H1 (cell line): ENCODE measurements around the gene MYRF. TPM values are rescaled to one million over a fixed set of nuclear protein-coding genes. Genes with fewer than 3 reads are reported as not detected.

Experiments used
- CTCF ChIA-PET: fragments of 300-600 bp; sonication (Branson Sonifier 250); formaldehyde crosslinking; loops from one replicate; lab custom pipeline; 2021; ENCODE audit not compliant: partially characterized antibody; lab: Charles Lee
- POLR2A ChIA-PET: fragments of 300-600 bp; sonication (Branson Sonifier 250); formaldehyde crosslinking; loops from one replicate; lab custom pipeline; 2021; ENCODE audit warnings: inconsistent platforms; ENCODE audit not compliant: partially characterized antibody; lab: Charles Lee
- DNase-seq, 2 experiments: peaks; one replicate each; pipeline versions ENCODE4 v3.0.0 to v3.0.0-alpha.2; 2010 to 2022; ENCODE audit warnings: low spot score in 2 of 2, low read depth in 1 of 2, mixed read lengths in 1 of 2
- FAIRE-seq: peaks from 2 replicates; lab custom pipeline; 2011; peaks lifted over from hg19 to GRCh38; lab: Jason Lieb, UNC
- H2AFZ ChIP-seq: 2 replicates; pipeline ENCODE4 v1.8.1; 2012; ENCODE audit warnings: low read length, inconsistent platforms
- H2AK5ac ChIP-seq: 2 replicates; pipeline ENCODE4 v1.6.1; 2013; ENCODE audit warnings: low read depth, low read length
- H2BK120ac ChIP-seq: replicated peaks from 2 replicates; pipeline ENCODE3; 2013; ENCODE audit warnings: low read depth, low read length, inconsistent platforms
- H2BK12ac ChIP-seq: 2 replicates; pipeline ENCODE4 v1.6.1; 2013; ENCODE audit warnings: low read depth, low read length
- H2BK15ac ChIP-seq: 2 replicates; pipeline ENCODE4 v1.6.1; 2013; ENCODE audit warnings: low read length
- H2BK20ac ChIP-seq: 2 replicates; pipeline ENCODE4 v1.6.1; 2013; ENCODE audit warnings: low read length
- H2BK5ac ChIP-seq: 2 replicates; pipeline ENCODE4 v1.6.1; 2013; ENCODE audit warnings: low read depth, low read length
- H3K14ac ChIP-seq: 2 replicates; pipeline ENCODE4 v1.6.1; 2013; ENCODE audit warnings: inconsistent platforms; ENCODE audit not compliant: insufficient read length
- H3K18ac ChIP-seq: 2 replicates; pipeline ENCODE4 v1.6.1; 2013; ENCODE audit warnings: low read length; ENCODE audit errors: extremely low read depth
- H3K23ac ChIP-seq: 2 replicates; pipeline ENCODE4 v1.6.1; 2013; ENCODE audit warnings: inconsistent platforms; ENCODE audit not compliant: insufficient read length
- H3K23me2 ChIP-seq: 2 replicates; pipeline ENCODE4 v1.6.1; 2013; ENCODE audit warnings: low read depth, low read length
- H3K27ac ChIP-seq: 2 replicates; pipeline ENCODE4 v1.6.1; 2011; ENCODE audit warnings: low read depth, low read length, inconsistent platforms
- H3K27me3 ChIP-seq, 4 experiments: replicated peaks in 1 of 4; 1 replicate in 1 of 4; 2 replicates in 3 of 4; pipeline versions ENCODE4 v1.6.1 to v1.8.1; 2011 to 2013; ENCODE audit warnings: low read length in 3 of 4, mild to moderate bottlenecking in 3 of 4, inconsistent platforms in 2 of 4, mixed read lengths in 2 of 4, moderate library complexity in 1 of 4; ENCODE audit not compliant: control insufficient read depth in 3 of 4, insufficient read depth in 3 of 4; ENCODE audit errors: extremely low read depth in 1 of 4
- H3K36me3 ChIP-seq, 4 experiments: 2 replicates each; pipeline versions ENCODE4 v1.6.1 to v1.8.1; 2011 to 2013; ENCODE audit warnings: mild to moderate bottlenecking in 4 of 4, low read length in 3 of 4, moderate library complexity in 2 of 4, control low read depth in 1 of 4, inconsistent platforms in 1 of 4; ENCODE audit not compliant: insufficient read depth in 4 of 4, control insufficient read depth in 2 of 4
- H3K4ac ChIP-seq: replicated peaks from 2 replicates; pipeline ENCODE3; 2013; ENCODE audit warnings: low read length, low read depth, mixed read lengths, inconsistent platforms; ENCODE audit not compliant: insufficient read length
- H3K4me1 ChIP-seq, 4 experiments: replicated peaks in 1 of 4; 1 replicate in 1 of 4; 2 replicates in 3 of 4; pipeline versions ENCODE4 v1.6.1 to v1.8.1; 2011 to 2013; ENCODE audit warnings: low read length in 3 of 4, inconsistent platforms in 2 of 4, mixed read lengths in 1 of 4; ENCODE audit not compliant: insufficient read depth in 4 of 4, control insufficient read depth in 3 of 4
- H3K4me2 ChIP-seq, 2 experiments: 2 replicates each; pipeline versions ENCODE4 v1.6.1 to v1.8.1; 2011 to 2013; ENCODE audit warnings: low read depth in 2 of 2, low read length in 2 of 2, control low read depth in 1 of 2, inconsistent platforms in 1 of 2, mild to moderate bottlenecking in 1 of 2; ENCODE audit not compliant: insufficient read depth in 1 of 2
- H3K4me3 ChIP-seq, 4 experiments: fragments of 200-600, 300-600 bp in 1 of 4; sonication (generic), shearing (Covaris generic), sonication (Bioruptor Twin) in 1 of 4; 2 replicates each; pipeline versions ENCODE4 v1.5.1 to v1.8.1; 2011 to 2016; ENCODE audit warnings: low read length in 4 of 4, low read depth in 3 of 4, control low read depth in 2 of 4, inconsistent platforms in 2 of 4, mild to moderate bottlenecking in 2 of 4, mixed read lengths in 1 of 4, moderate library complexity in 1 of 4; ENCODE audit not compliant: insufficient read depth in 2 of 4; ENCODE audit errors: extremely low read depth in 1 of 4
- H3K56ac ChIP-seq: replicated peaks from 2 replicates; pipeline ENCODE3; 2013; ENCODE audit warnings: low read depth, mild to moderate bottlenecking, mixed read lengths, low read length, inconsistent platforms; ENCODE audit not compliant: insufficient read length
- H3K79me1 ChIP-seq: 2 replicates; pipeline ENCODE4 v1.6.1; 2013; ENCODE audit warnings: low read depth, low read length, control low read depth
- H3K79me2 ChIP-seq, 2 experiments: 2 replicates each; pipeline versions ENCODE4 v1.6.1 to v1.8.1; 2012 to 2013; ENCODE audit warnings: low read length in 2 of 2, mild to moderate bottlenecking in 2 of 2, inconsistent platforms in 1 of 2; ENCODE audit not compliant: insufficient read depth in 2 of 2, control insufficient read depth in 1 of 2
- H3K9ac ChIP-seq, 4 experiments: replicated peaks in 1 of 4; 1 replicate in 1 of 4; 2 replicates in 3 of 4; pipeline versions ENCODE4 v1.6.1 to v1.8.1; 2011 to 2013; ENCODE audit warnings: low read depth in 3 of 4, low read length in 3 of 4, control low read depth in 2 of 4, mild to moderate bottlenecking in 2 of 4, moderate library complexity in 2 of 4, inconsistent platforms in 1 of 4; ENCODE audit errors: extremely low read depth in 1 of 4
- H3K9me3 ChIP-seq, 2 experiments: 2 replicates each; pipeline versions ENCODE4 v1.6.1 to v1.8.1; 2012 to 2013; ENCODE audit warnings: mild to moderate bottlenecking in 2 of 2, moderate library complexity in 2 of 2, control low read depth in 1 of 2, inconsistent platforms in 1 of 2, low read depth in 1 of 2, low read length in 1 of 2, mixed read lengths in 1 of 2; ENCODE audit not compliant: insufficient read depth in 2 of 2
- H4K20me1 ChIP-seq, 2 experiments: replicated peaks in 1 of 2; 2 replicates each; pipeline versions ENCODE3 to v1.8.1; 2011 to 2013; ENCODE audit warnings: inconsistent platforms in 2 of 2, low read length in 2 of 2, mild to moderate bottlenecking in 1 of 2; ENCODE audit not compliant: insufficient read depth in 2 of 2, control insufficient read depth in 1 of 2
- H4K5ac ChIP-seq: 2 replicates; pipeline ENCODE4 v1.6.1; 2013; ENCODE audit warnings: low read length, low read depth, mixed read lengths, inconsistent platforms; ENCODE audit not compliant: insufficient read length
- H4K8ac ChIP-seq: 2 replicates; pipeline ENCODE4 v1.8.0; 2013; ENCODE audit warnings: mild to moderate bottlenecking, moderate library complexity, low read length, inconsistent platforms; ENCODE audit not compliant: insufficient read depth; ENCODE audit errors: extremely low read depth
- H4K91ac ChIP-seq: replicated peaks from 2 replicates; pipeline ENCODE3; 2013; ENCODE audit warnings: low read length, mixed read lengths, inconsistent platforms; ENCODE audit not compliant: insufficient read length
- CBX5 ChIP-seq: fragments of 300-800, 300-1000 bp; sonication (generic); IDR thresholded peaks from 2 replicates; pipeline ENCODE4 v1.7.1; 2016; ENCODE audit warnings: antibody characterized with exemption, low read length, low read depth
- CHD1 ChIP-seq: IDR thresholded peaks from 2 replicates; pipeline ENCODE4 v1.6.1; 2012; ENCODE audit warnings: low read depth, low read length, improper control_type of control experiment
- EZH2 ChIP-seq: fragments of 200-600 bp; sonication (generic); IDR thresholded peaks from 2 replicates; pipeline ENCODE4 v1.7.1; 2012; ENCODE audit warnings: low read depth, mild to moderate bottlenecking, moderate library complexity, low read length, inconsistent platforms; ENCODE audit not compliant: severe bottlenecking
- MAX ChIP-seq: IDR thresholded peaks from 2 replicates; pipeline ENCODE4 v1.6.1; 2012; ENCODE audit warnings: inconsistent platforms
- POLR2A ChIP-seq, 2 experiments: IDR thresholded peaks; 1 replicate in 1 of 2; 2 replicates in 1 of 2; pipeline ENCODE4 v1.6.1; 2011; ENCODE audit warnings: low read depth in 2 of 2, low read length in 2 of 2, mild to moderate bottlenecking in 2 of 2; ENCODE audit errors: control extremely low read depth in 1 of 2
- SP2 ChIP-seq: IDR thresholded peaks from 2 replicates; pipeline ENCODE4 v1.6.1; 2012; ENCODE audit warnings: mild to moderate bottlenecking, low read length, inconsistent platforms
- WGBS, 2 experiments: shearing (Covaris generic) in 1 of 2; methylation state at CpG; one replicate each; pipeline versions ENCODE4 v1.1.6 to v1.1.7; 2013 to 2015; ENCODE audit warnings: low lambda C conversion rate in 2 of 2, mixed read lengths in 2 of 2, inconsistent platforms in 1 of 2, low coverage in 1 of 2, missing lambda C conversion rate in 1 of 2; ENCODE audit not compliant: insufficient replicate concordance in 2 of 2, insufficient coverage in 1 of 2, insufficient read length in 1 of 2; ENCODE audit errors: extremely low coverage in 1 of 2, missing lambda C conversion rate in 1 of 2; 5-methylcytosine and 5-hydroxymethylcytosine counted together
- polyA plus RNA-seq, 7 experiments: library from polyadenylated mRNA; depleted of rRNA in 3 of 7; stranded (reverse) in 5 of 7; unstranded in 2 of 7; fragments of >200 nt in 5 of 7; fragments of 200-250 nt in 2 of 7; gene quantifications; 1 replicate in 5 of 7; 2 replicates in 1 of 7; 4 replicates in 1 of 7; pipeline versions ENCODE4 v1.2.1 to v1.2.3, GENCODE V29; 2011 to 2013; ENCODE audit warnings: missing spikeins in 2 of 7, mixed read lengths in 2 of 7
- total RNA-seq: library from RNA; stranded (reverse); fragmentation: NEBNext Ultra II Directional; extraction: Animal tissue kit (Norgen Biotek cat#: 25700); gene quantifications from 2 replicates; pipeline ENCODE4 v1.2.1, GENCODE V29; 2021
- TF ChIP-seq, protein P1 (sequence below): IDR thresholded peaks from 2 replicates; pipeline ENCODE4 v1.6.1; 2011; ENCODE audit warnings: low read length, improper control_type of control experiment

Gene MYRF
- total and polyA plus RNA-seq, 2 of the 8 experiments (the other 6 are each of a cell fraction or from before 2014, with no cell fraction given) = 6.0 to 6.1 TPM

- peaks cover 2% of the 10 kb centered on the region for H3K23me2 ChIP-seq
- H2BK15ac ChIP-seq = no peak overlapping the region
- H3K36me3 ChIP-seq = no peaks in the 10 kb centered on the region; a peak in 1 of 8 replicates
- peaks cover 0 to 34% (median 22%) of the 10 kb centered on the region in 4 experiments; a peak in 6 of 7 replicates for H3K4me1 ChIP-seq
- H3K56ac ChIP-seq = no peak overlapping the region
- no peak overlapping the region for H3K27ac ChIP-seq
- no peak overlapping the region for H3K4me2 ChIP-seq
- 98% methylated on average over 20 of the region's 20 CpGs; no CpG with 5 or more reads in 1 of the 2 experiments for WGBS, 2 experiments
- H2BK120ac ChIP-seq = no peak overlapping the region
- no peak overlapping the region for H2BK5ac ChIP-seq
- H3K18ac ChIP-seq = no peak overlapping the region
- FAIRE-seq (no peak), DNase-seq (no peak)
- ChIA-PET CTCF (interaction anchor here (1.3 to 8.3 kb wide), 7 partner anchors 16 to 153 kb away, joined by 3 to 127 read pairs (median 5); no protein-coding TSS in a partner anchor), POLR2A (no interaction called here)
- no peaks in the 10 kb centered on the region for H3K9me3 ChIP-seq
- no peak overlapping the region for H3K14ac ChIP-seq
- no peak overlapping the region; the same call in 1 of the 2 replicates for H4K8ac ChIP-seq
- H3K79me1 ChIP-seq = no peaks in the 10 kb centered on the region; the same call in 1 of the 2 replicates
- H2BK20ac ChIP-seq = no peak overlapping the region
- no peaks in the 10 kb centered on the region; a peak in 1 of 4 replicates for H3K79me2 ChIP-seq
- no peaks in the 10 kb centered on the region for H3K27me3 ChIP-seq
- H4K20me1 ChIP-seq = peaks cover 0 to 6% of the 10 kb centered on the region in 2 experiments
- peak overlapping the region; percentile 39; the same call in 1 of the 2 replicates for H2BK12ac ChIP-seq
- H4K91ac ChIP-seq = no peak overlapping the region
- no peak overlapping the region for H3K9ac ChIP-seq
- no peak overlapping the region for H3K4me3 ChIP-seq
- H3K4ac ChIP-seq = no peak overlapping the region
- H2AFZ ChIP-seq = no peak overlapping the region
- no peak overlapping the region for H3K23ac ChIP-seq
- no peak overlapping the region for H4K5ac ChIP-seq
- H2AK5ac ChIP-seq = no peak overlapping the region
- TF ChIP-seq, protein P1, sequence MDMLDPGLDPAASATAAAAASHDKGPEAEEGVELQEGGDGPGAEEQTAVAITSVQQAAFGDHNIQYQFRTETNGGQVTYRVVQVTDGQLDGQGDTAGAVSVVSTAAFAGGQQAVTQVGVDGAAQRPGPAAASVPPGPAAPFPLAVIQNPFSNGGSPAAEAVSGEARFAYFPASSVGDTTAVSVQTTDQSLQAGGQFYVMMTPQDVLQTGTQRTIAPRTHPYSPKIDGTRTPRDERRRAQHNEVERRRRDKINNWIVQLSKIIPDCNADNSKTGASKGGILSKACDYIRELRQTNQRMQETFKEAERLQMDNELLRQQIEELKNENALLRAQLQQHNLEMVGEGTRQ = no peak
- TF ChIP-seq EZH2 (no peak), CHD1 (no peak), CBX5 (no peak), POLR2A (IDR thresholded peaks at IDR 0.05; ENCODE audit: control extremely low read depth in 1 of 2, low read depth in 2 of 2, low read length in 2 of 2) (no peak), SP2 (no peak), MAX (no peak)
Observed at GRCh38 chr11:61720597-61720996, 31.8 kb upstream of the MYRF start.
